ENCODE data around the gene CYP39A1. TPM values are rescaled to one million over a fixed set of nuclear protein-coding genes. Genes with fewer than 3 reads are reported as not detected.

The CYP39A1 gene
- total RNA-seq, 2 experiments from 2014 or later, result not detected

DNA sequence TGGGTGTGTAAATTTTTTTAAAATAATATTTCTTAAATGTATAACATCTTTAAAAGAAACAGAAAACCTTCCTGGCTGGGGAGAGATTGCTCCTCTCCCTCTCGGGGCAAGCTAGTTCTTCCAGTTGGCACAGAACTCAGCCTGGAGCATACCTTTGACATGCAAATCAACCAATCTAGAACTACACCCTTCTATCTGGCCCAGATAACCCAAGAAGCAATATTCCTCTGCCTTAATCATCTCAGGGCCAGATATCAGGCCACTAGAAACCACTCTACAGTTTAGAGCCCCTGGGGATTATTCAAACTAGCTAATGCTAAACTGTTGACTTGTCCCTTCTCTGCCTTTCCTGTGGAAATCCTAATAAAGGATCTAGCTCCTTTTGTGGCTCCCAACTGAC lies 33.9 kb downstream of the CYP39A1 start:
- no peak overlapping the region for H3K4me3 ChIP-seq (ENCODE audit: low read length)
- ATAC-seq (ENCODE audit: poor library complexity) (no peak), DNase-seq (no peak)
- no peaks in the 10 kb centered on the region for H3K4me1 ChIP-seq (ENCODE audit: insufficient read depth, low read length)
- no peaks in the 10 kb centered on the region for H3K4me1 Mint-ChIP-seq (ENCODE audit: low read depth)
- no peaks in the 10 kb centered on the region for H3K9me3 ChIP-seq (ENCODE audit: control insufficient read depth in 1 of 2, insufficient read depth in 1 of 2, low read length in 2 of 2)
- TF ChIP-seq, protein P1, sequence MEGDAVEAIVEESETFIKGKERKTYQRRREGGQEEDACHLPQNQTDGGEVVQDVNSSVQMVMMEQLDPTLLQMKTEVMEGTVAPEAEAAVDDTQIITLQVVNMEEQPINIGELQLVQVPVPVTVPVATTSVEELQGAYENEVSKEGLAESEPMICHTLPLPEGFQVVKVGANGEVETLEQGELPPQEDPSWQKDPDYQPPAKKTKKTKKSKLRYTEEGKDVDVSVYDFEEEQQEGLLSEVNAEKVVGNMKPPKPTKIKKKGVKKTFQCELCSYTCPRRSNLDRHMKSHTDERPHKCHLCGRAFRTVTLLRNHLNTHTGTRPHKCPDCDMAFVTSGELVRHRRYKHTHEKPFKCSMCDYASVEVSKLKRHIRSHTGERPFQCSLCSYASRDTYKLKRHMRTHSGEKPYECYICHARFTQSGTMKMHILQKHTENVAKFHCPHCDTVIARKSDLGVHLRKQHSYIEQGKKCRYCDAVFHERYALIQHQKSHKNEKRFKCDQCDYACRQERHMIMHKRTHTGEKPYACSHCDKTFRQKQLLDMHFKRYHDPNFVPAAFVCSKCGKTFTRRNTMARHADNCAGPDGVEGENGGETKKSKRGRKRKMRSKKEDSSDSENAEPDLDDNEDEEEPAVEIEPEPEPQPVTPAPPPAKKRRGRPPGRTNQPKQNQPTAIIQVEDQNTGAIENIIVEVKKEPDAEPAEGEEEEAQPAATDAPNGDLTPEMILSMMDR (IDR thresholded peaks at IDR 0.05), result no peak
- H3K27me3 Mint-ChIP-seq, result peaks cover 60% of the 10 kb centered on the region
- no peaks in the 10 kb centered on the region for H3K9me3 Mint-ChIP-seq
- H3K27ac ChIP-seq (ENCODE audit: low read depth in 1 of 2, low read length in 2 of 2), result no peak overlapping the region
- no peaks in the 10 kb centered on the region for H3K36me3 ChIP-seq (ENCODE audit: insufficient read depth, low read length)
- no peak overlapping the region for H3K4me3 Mint-ChIP-seq
- H3K27ac Mint-ChIP-seq, result no peak overlapping the region
- POLR2A ChIA-PET, result no interaction called here
- H3K27me3 ChIP-seq (ENCODE audit: control insufficient read depth in 1 of 2, insufficient read depth in 2 of 2, low read length in 2 of 2), result peaks cover 6 to 8% of the 10 kb centered on the region in 2 experiments
- H3K36me3 Mint-ChIP-seq (ENCODE audit: low read depth), result no peaks in the 10 kb centered on the region
- intact Hi-C loops (cut with DNase I, micrococcal nuclease), result no loop called here
- CTCF ChIA-PET, result no interaction called here

DNA sequence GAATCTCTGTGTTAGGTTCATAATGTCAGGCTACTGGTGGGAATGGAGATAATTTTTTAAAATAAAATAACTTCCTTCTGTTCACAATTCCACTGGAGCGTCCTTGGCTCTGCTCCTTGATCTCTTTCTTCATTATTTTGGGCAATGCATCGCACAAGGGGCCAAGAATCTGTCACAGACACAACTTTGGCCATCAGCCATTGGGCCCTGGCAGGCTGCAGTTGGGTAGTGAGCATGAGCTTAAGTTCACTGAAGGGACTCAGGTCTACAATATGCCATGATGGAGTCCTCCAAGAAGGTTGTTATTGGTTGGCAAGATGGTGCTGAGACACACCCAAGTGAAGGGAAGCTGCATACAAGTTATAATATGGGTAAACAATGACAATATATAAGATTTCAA lies 40.0 kb downstream of the CYP39A1 start:
- Histone ChIP-seq H3K4me3 (ENCODE audit: low read length) (no peak overlapping the region), H3K27me3 (ENCODE audit: control insufficient read depth in 1 of 2, insufficient read depth in 2 of 2, low read length in 2 of 2) (peaks cover 0 to 7% of the 10 kb centered on the region in 2 experiments), H3K27ac (ENCODE audit: low read depth in 1 of 2, low read length in 2 of 2) (no peak overlapping the region), H3K36me3 (ENCODE audit: insufficient read depth, low read length) (no peaks in the 10 kb centered on the region), H3K4me1 (ENCODE audit: insufficient read depth, low read length) (no peaks in the 10 kb centered on the region), H3K9me3 (ENCODE audit: control insufficient read depth in 1 of 2, insufficient read depth in 1 of 2, low read length in 2 of 2) (peaks cover 0 to 3% of the 10 kb centered on the region in 2 experiments)
- no peak for ATAC-seq (ENCODE audit: poor library complexity)
- no peaks in the 10 kb centered on the region for H3K4me1 Mint-ChIP-seq (ENCODE audit: low read depth)
- peaks cover 47% of the 10 kb centered on the region for H3K27me3 Mint-ChIP-seq
- no peaks in the 10 kb centered on the region for H3K36me3 Mint-ChIP-seq (ENCODE audit: low read depth)
- ChIA-PET CTCF (no interaction called here), POLR2A (no interaction called here)
- intact Hi-C loops (cut with DNase I, micrococcal nuclease), result no loop called here
- TF ChIP-seq, protein P1 (IDR thresholded peaks at IDR 0.05), result no peak
- H3K4me3 Mint-ChIP-seq, result no peak overlapping the region
- H3K9me3 Mint-ChIP-seq, result no peaks in the 10 kb centered on the region
- DNase-seq, result no peak
- no peak overlapping the region for H3K27ac Mint-ChIP-seq

DNA sequence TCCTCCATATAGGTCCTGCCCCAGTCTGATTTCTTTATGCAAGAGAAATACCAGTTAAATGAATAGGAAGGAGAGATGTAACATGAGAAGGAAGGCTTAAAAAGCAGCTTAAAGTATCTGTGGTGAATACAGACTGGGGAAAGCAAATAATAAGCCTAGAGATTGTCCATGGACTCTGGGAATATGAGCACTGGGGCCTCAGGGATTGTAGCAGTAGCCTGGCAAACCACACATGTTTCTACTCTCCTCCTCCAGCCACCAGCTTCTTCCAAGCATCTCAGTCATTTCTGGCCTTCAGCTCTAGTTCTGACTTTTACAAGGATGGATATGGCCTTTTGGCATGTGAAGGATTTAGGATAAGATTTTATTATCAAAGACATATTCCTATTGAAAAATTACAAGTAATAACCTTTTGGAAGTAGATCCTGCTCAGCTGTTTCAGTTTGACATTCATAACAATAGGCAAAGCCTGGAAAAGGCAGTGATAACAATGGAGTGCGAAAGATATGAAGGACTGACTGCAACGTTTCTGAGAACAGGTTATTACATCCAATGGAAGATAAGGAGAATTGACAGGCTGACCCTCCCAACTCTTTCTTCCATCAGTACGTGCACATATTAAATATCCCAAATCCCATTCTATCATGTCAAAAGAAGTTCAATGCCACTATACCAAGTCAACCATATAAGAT lies 41.6 kb downstream of the CYP39A1 start:
- Mint-ChIP-seq H3K36me3 (ENCODE audit: low read depth) (no peaks in the 10 kb centered on the region), H3K4me3 (no peak overlapping the region), H3K27me3 (peaks cover 32% of the 10 kb centered on the region), H3K9me3 (no peaks in the 10 kb centered on the region), H3K27ac (no peak overlapping the region), H3K4me1 (ENCODE audit: low read depth) (no peaks in the 10 kb centered on the region)
- CTCF ChIA-PET, result interaction anchor here (2.1 kb wide), 1 partner anchor 9 kb away, joined by 6 read pairs; no protein-coding TSS in a partner anchor
- DNase-seq, result no peak
- POLR2A ChIA-PET, result no interaction called here
- intact Hi-C loops (cut with DNase I, micrococcal nuclease), result no loop called here
- Histone ChIP-seq H3K9me3 (ENCODE audit: control insufficient read depth in 1 of 2, insufficient read depth in 1 of 2, low read length in 2 of 2) (peaks cover 0 to 3% of the 10 kb centered on the region in 2 experiments), H3K4me1 (ENCODE audit: insufficient read depth, low read length) (no peaks in the 10 kb centered on the region), H3K36me3 (ENCODE audit: insufficient read depth, low read length) (no peaks in the 10 kb centered on the region), H3K27ac (ENCODE audit: low read depth in 1 of 2, low read length in 2 of 2) (no peak overlapping the region), H3K27me3 (ENCODE audit: control insufficient read depth in 1 of 2, insufficient read depth in 2 of 2, low read length in 2 of 2) (peaks cover 3 to 4% of the 10 kb centered on the region in 2 experiments), H3K4me3 (ENCODE audit: low read length) (no peak overlapping the region)
- TF ChIP-seq, protein P1 (IDR thresholded peaks at IDR 0.05), result no peak
- no peak for ATAC-seq (ENCODE audit: poor library complexity)
